Thyroid gland (tissue), 4 donors: Measurements from ENCODE around the gene RPP21.

Experiments used
- CTCF ChIP-seq, 6 experiments: fragments of 200-600 bp in 3 of 6; fragments of 450-650 bp in 3 of 6; sonication (generic) in 3 of 6; IDR thresholded peaks; one replicate each; pipeline ENCODE4 v1.5.1; 2016 to 2019; ENCODE audit warnings: antibody characterized with exemption in 6 of 6, mild to moderate bottlenecking in 2 of 6, inconsistent platforms in 1 of 6, moderate library complexity in 1 of 6
- POLR2A ChIP-seq, 2 donors: fragments of 450-650 bp; IDR thresholded peaks; one replicate each; pipeline ENCODE4 v1.6.1; 2017; ENCODE audit warnings: antibody characterized with exemption in 2 of 2, mild to moderate bottlenecking in 2 of 2, moderate library complexity in 1 of 2

GRCh38 chr6:30359276-30359675, 14.3 kb downstream of the RPP21 start:
- TF ChIP-seq CTCF (IDR thresholded peaks at IDR 0.05) (no peak), POLR2A (IDR thresholded peaks at IDR 0.05) (no peak)
